Mammary epithelial cell (primary cell): Measurements from ENCODE around the gene PRDM5.

Experiments used
- EZH2 ChIP-seq: IDR thresholded peaks from 2 replicates; pipeline ENCODE4 v1.6.1; 2012; ENCODE audit warnings: low read length, inconsistent platforms, borderline replicate concordance
- TF ChIP-seq, protein P1 (sequence below), 2 donors: IDR thresholded peaks in 1 of 2; conservative IDR thresholded peaks in 1 of 2; 2 replicates each; pipeline ENCODE4 v1.5.1; 2011 to 2012; ENCODE audit warnings: inconsistent platforms in 2 of 2, low read length in 2 of 2, mild to moderate bottlenecking in 2 of 2, control low read depth in 1 of 2, low read depth in 1 of 2; ENCODE audit not compliant: insufficient read depth in 1 of 2; ENCODE audit errors: extremely low read depth in 1 of 2

DNA sequence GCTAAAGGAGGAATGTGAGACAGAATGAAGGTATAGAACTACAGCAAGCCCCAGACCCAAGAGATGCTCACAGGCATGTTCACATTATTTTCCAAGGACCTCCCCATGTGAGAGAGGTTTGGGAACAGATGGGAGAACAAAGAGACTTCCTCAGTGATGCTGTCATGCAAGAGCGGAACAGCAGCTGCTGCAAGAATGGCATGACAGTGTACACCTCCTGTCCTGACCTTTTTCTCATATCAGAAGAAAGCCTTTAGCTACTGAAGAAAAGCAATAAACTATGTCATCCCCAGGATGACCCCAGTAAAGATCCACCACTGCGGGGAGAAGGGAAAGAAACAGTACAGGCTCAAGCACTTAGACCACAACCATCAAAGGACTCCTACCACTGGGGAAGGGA lies 7.2 kb downstream of the PRDM5 start:
- TF ChIP-seq, protein P1, sequence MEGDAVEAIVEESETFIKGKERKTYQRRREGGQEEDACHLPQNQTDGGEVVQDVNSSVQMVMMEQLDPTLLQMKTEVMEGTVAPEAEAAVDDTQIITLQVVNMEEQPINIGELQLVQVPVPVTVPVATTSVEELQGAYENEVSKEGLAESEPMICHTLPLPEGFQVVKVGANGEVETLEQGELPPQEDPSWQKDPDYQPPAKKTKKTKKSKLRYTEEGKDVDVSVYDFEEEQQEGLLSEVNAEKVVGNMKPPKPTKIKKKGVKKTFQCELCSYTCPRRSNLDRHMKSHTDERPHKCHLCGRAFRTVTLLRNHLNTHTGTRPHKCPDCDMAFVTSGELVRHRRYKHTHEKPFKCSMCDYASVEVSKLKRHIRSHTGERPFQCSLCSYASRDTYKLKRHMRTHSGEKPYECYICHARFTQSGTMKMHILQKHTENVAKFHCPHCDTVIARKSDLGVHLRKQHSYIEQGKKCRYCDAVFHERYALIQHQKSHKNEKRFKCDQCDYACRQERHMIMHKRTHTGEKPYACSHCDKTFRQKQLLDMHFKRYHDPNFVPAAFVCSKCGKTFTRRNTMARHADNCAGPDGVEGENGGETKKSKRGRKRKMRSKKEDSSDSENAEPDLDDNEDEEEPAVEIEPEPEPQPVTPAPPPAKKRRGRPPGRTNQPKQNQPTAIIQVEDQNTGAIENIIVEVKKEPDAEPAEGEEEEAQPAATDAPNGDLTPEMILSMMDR (conservative IDR thresholded peaks at IDR 0.05 in 1 of 2, IDR thresholded peaks at IDR 0.05 in 1 of 2; ENCODE audit: extremely low read depth in 1 of 2, insufficient read depth in 1 of 2, low read depth in 1 of 2, low read length in 2 of 2) = no peak
- no peak for TF ChIP-seq EZH2
